Progenitor cell of endocrine pancreas (in vitro differentiated cells): Measurements from ENCODE around the gene GBF1. TPM values are rescaled to one million over a fixed set of nuclear protein-coding genes. Genes with fewer than 3 reads are reported as not detected.
A peak's percentile ranks its signal among the peaks of the same experiment; 100 is the strongest.

Source experiments
- DNase-seq: peaks from one replicate; pipeline ENCODE4 v3.0.0; 2021; ENCODE audit warnings: low spot score; ENCODE audit not compliant: unreplicated experiment
- H3K27ac Mint-ChIP-seq: 2 replicates; pipeline ENCODE4 v1.8.0; 2021; ENCODE audit warnings: mild to moderate bottlenecking, moderate library complexity, mixed read lengths
- H3K27me3 Mint-ChIP-seq: 2 replicates; pipeline ENCODE4 v1.8.0; 2021; ENCODE audit warnings: mixed read lengths
- H3K36me3 Mint-ChIP-seq: 2 replicates; pipeline ENCODE4 v1.8.0; 2022; ENCODE audit warnings: mixed read lengths; ENCODE audit not compliant: insufficient read depth
- H3K4me1 Mint-ChIP-seq: 2 replicates; pipeline ENCODE4 v1.8.0; 2021; ENCODE audit warnings: low read depth, mixed read lengths
- H3K4me3 Mint-ChIP-seq: 2 replicates; pipeline ENCODE4 v1.8.0; 2021; ENCODE audit warnings: low read depth, mild to moderate bottlenecking, moderate library complexity, mixed read lengths
- H3K9me3 Mint-ChIP-seq: 2 replicates; pipeline ENCODE4 v1.8.0; 2021; ENCODE audit warnings: low read depth, mixed read lengths
- total RNA-seq: library from RNA; stranded (reverse); gene quantifications from 2 replicates; pipeline ENCODE4 v1.2.1, GENCODE V29; 2021
- TF ChIP-seq, protein P1 (sequence below): fragments of 200-600 bp; sonication (generic); IDR thresholded peaks from one replicate; pipeline ENCODE4 v1.5.0; 2021; ENCODE audit warnings: antibody characterized with exemption, mild to moderate bottlenecking; ENCODE audit not compliant: unreplicated experiment

GBF1 gene
- total RNA-seq, 1 donor from 2014 or later, result 54.6 TPM

DNA sequence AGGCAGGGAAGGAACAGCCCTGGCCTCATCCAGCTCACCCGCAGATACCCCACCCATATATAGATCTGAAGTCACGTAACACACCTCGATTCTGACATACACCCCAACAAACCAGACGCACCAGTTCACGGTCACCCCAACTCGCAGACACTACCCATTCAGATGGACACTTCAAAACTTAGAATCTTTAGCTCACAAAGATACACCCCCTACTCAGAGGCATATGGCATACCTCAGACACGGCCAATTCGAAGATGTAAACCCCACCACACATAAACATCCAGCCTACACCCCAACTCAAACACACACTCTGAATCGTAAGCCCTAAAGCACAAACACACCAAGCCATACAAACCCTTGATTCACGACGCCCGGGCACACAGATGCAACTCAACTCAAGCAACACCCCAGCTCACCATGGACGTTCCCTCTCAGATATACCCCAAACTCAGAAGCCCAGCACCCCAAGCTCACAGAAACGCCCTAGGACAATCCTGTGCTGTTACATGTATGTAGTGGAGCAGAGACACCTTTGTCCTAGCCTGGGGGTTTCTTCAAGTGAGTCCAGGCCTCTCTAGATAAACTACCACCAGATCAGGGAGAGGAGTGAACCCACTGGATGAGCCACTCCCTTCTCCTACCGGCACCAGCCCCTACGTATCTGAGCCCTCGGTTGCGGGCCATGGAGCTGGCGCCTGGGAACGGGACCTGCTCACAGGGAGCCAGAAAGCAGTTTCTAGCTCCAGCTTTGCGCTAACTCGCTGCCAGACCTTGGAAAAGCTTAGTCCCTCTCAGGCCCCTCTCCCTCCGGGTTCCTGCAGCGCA, 164.5 kb downstream of the GBF1 start:
- peaks cover 15% of the 10 kb centered on the region for H3K4me1 Mint-ChIP-seq

DNA sequence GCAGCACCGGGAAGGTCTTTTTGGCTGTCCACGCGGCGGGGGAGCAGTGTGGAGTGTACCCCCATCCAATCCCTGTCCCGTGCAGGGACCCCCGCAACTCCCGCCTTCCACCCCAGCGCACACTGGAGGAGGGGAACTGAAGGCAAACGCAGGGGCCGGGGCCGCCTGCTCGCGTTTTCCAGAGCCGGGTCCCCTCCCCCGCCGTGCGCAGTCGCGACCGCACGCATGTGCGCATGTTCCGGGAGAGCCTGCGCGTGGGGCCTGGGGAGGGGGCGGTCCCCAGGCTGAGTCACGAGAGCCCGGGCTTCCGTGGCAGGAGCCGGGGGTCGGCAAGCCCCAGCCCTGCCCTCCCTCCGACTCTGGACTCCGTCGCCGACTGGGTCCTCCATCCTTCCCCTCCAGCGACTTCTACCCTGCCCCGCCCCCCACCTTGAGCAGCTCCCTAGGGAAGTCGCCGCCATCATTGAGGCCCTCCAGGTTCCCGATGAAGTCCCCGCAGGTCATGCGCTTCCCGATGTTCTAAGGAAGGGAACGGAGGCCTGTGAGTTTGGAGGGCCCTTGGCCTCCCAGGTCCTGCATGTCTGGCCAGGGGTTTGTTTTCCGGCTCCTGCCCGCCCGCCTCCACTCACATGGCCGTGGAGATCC, 165.2 kb downstream of the GBF1 start:
- Mint-ChIP-seq H3K27me3 (peaks cover 70% of the 10 kb centered on the region), H3K4me1 (peaks cover 15% of the 10 kb centered on the region), H3K9me3 (no peaks in the 10 kb centered on the region), H3K4me3 (peak overlapping the region; percentile 68), H3K27ac (peak overlapping the region; percentile 53), H3K36me3 (no peaks in the 10 kb centered on the region)
- peak; percentile 41 for DNase-seq
- TF ChIP-seq, protein P1, sequence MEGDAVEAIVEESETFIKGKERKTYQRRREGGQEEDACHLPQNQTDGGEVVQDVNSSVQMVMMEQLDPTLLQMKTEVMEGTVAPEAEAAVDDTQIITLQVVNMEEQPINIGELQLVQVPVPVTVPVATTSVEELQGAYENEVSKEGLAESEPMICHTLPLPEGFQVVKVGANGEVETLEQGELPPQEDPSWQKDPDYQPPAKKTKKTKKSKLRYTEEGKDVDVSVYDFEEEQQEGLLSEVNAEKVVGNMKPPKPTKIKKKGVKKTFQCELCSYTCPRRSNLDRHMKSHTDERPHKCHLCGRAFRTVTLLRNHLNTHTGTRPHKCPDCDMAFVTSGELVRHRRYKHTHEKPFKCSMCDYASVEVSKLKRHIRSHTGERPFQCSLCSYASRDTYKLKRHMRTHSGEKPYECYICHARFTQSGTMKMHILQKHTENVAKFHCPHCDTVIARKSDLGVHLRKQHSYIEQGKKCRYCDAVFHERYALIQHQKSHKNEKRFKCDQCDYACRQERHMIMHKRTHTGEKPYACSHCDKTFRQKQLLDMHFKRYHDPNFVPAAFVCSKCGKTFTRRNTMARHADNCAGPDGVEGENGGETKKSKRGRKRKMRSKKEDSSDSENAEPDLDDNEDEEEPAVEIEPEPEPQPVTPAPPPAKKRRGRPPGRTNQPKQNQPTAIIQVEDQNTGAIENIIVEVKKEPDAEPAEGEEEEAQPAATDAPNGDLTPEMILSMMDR, result no peak

More for the DNA sequence above, 164.5 kb downstream of the GBF1 start:
- Mint-ChIP-seq H3K36me3 (no peaks in the 10 kb centered on the region), H3K9me3 (no peaks in the 10 kb centered on the region), H3K27ac (peak overlapping the region; percentile 70), H3K4me3 (peak overlapping the region; percentile 68), H3K27me3 (peaks cover 71% of the 10 kb centered on the region)
- no peak for DNase-seq
- TF ChIP-seq, protein P1, result no peak

DNA sequence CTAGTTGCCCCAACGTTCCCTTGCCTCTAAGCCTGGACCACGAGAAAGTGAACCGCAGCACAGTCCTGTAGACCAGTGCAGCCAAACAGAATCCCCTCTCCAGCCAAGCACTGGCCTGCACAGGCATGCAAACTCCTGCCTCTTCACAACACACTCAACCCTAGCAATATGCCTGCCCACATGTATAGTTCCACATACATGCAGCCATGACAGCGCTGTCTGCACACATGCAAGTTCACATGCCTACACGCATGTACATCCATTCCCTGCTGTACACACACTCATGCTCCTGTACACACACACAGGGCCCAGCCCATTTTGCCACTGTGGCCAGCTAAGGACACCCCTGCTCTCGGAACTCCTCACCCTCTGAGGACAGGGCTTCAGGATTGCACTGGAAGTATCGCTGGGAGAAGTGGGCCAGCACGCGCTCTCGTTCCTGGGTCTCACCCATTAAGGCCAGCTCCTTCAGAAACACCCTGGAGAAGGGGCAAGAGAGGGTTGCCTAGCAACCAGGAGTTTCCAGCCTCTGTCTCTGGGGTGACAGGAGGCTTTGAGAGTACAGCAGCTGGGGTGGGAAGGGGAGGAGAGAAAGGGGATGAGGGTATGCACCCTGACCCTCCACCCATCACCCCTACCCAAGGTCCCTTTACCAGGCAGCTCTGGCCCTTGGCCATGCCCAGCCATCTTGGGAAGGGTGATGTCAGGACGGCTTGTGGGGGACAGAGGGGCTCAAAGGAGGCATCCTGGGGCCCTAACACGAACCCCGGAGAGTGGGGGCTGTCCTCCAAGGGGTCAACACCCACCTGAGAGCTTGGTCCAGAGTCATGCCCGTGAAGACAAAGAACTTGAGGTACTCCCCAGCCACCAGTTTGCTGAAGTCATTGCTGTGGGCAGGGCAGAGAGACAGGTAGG, 166.3 kb downstream of the GBF1 start:
- H3K4me3 Mint-ChIP-seq, result peak overlapping the region; percentile 63
- no peaks in the 10 kb centered on the region for H3K9me3 Mint-ChIP-seq
- DNase-seq, result no peak
- no peaks in the 10 kb centered on the region for H3K36me3 Mint-ChIP-seq
- peaks cover 67% of the 10 kb centered on the region for H3K27me3 Mint-ChIP-seq
- H3K27ac Mint-ChIP-seq, result peak overlapping the region; percentile 53
- TF ChIP-seq, protein P1, result no peak
- peaks cover 15% of the 10 kb centered on the region for H3K4me1 Mint-ChIP-seq

DNA sequence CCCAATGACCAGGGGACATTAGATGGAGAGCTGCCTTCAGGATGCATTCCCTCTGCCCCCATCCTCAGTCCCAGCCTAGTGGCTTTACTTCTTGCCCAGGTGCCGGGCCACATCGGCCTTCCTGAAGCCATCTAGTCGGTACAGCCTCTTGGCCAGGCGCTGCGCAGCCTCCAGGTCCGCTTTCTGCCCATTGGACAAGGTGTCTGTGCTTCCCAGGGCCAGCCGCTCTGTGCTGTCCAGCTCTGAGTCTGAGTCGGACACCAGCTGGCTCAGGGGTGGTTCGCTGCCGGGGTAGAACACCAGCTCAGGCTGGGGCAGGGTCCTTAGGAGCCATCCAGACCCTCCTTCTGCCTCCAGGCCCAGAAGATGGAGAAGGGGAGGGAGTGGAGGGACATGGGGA, 167.0 kb downstream of the GBF1 start:
- Mint-ChIP-seq H3K27ac (no peak overlapping the region), H3K9me3 (no peaks in the 10 kb centered on the region), H3K4me3 (no peak overlapping the region), H3K27me3 (peaks cover 65% of the 10 kb centered on the region), H3K4me1 (peaks cover 15% of the 10 kb centered on the region), H3K36me3 (no peaks in the 10 kb centered on the region)
- no peak for DNase-seq
- TF ChIP-seq, protein P1, result no peak
